Spleen (tissue), 11 donors: Measurements from ENCODE around the gene CEP135. TPM values are rescaled to one million over a fixed set of nuclear protein-coding genes. Genes with fewer than 3 reads are reported as not detected.
"Not testable (repeated sequence)": the region's sequence is repeated elsewhere in the genome, so short reads cannot be mapped to it uniquely, and the experiment has no call there.

ENCODE experiments used
- DNase-seq: peaks from one replicate; pipeline ENCODE4 v3.0.0-alpha.2; 2020
- H3K27ac ChIP-seq, 8 donors: fragments of 200-600 bp; sonication (generic) in 7 of 8; 1 replicate in 4 of 8; 2 replicates in 4 of 8; pipeline versions ENCODE4 v1.5.0 to v1.8.0; 2016 to 2021; ENCODE audit warnings: inconsistent platforms in 4 of 8, mild to moderate bottlenecking in 4 of 8, moderate library complexity in 1 of 8
- H3K27me3 ChIP-seq, 7 donors: fragments of 200-600 bp; sonication (generic) in 6 of 7; replicated peaks in 1 of 7; 1 replicate in 4 of 7; 2 replicates in 3 of 7; pipeline versions ENCODE4 v1.5.0 to v1.8.0; 2016 to 2021; ENCODE audit warnings: inconsistent platforms in 3 of 7, mild to moderate bottlenecking in 1 of 7
- H3K36me3 ChIP-seq, 6 donors: fragments of 200-600 bp; sonication (generic) in 5 of 6; 1 replicate in 4 of 6; 2 replicates in 2 of 6; pipeline versions ENCODE4 v1.5.0 to v1.8.0; 2016 to 2021; ENCODE audit warnings: inconsistent platforms in 2 of 6
- H3K4me1 ChIP-seq, 6 donors: fragments of 200-600 bp; sonication (generic) in 5 of 6; 1 replicate in 3 of 6; 2 replicates in 3 of 6; pipeline versions ENCODE4 v1.5.0 to v1.8.0; 2016 to 2021; ENCODE audit warnings: inconsistent platforms in 3 of 6
- H3K4me3 ChIP-seq, 8 donors: fragments of 200-600 bp; sonication (generic) in 7 of 8; 1 replicate in 4 of 8; 2 replicates in 4 of 8; pipeline versions ENCODE4 v1.5.0 to v1.8.0; 2016 to 2021; ENCODE audit warnings: inconsistent platforms in 4 of 8, mild to moderate bottlenecking in 4 of 8, moderate library complexity in 2 of 8
- H3K9me3 ChIP-seq, 8 donors: fragments of 200-600 bp; sonication (generic) in 7 of 8; 1 replicate in 4 of 8; 2 replicates in 4 of 8; pipeline versions ENCODE4 v1.5.0 to v1.8.0; 2016 to 2021; ENCODE audit warnings: inconsistent platforms in 4 of 8
- POLR2A ChIP-seq, 3 donors: fragments of 450-650 bp; IDR thresholded peaks; one replicate each; pipeline ENCODE4 v1.5.1; 2017; ENCODE audit warnings: antibody characterized with exemption in 3 of 3, mild to moderate bottlenecking in 1 of 3
- POLR2AphosphoS5 ChIP-seq, 3 donors: sonication (generic); formaldehyde crosslinking; IDR thresholded peaks; one replicate each; pipeline ENCODE4 v1.5.1; 2017; ENCODE audit warnings: antibody characterized with exemption in 3 of 3
- WGBS, 5 donors: extraction: QIAGEN DNeasy Blood & Tissue Kit in 3 of 5; methylation state at CpG; one replicate each; pipeline versions ENCODE4 v1.1.5 to v1.1.7; 2013 to 2018; 5-methylcytosine and 5-hydroxymethylcytosine counted together
- intact Hi-C: fragments of 100-400 bp; cut with DNase I; formaldehyde crosslinking; loops from one replicate; pipeline ENCODE4 v1.15.0; 2023; ENCODE audit warnings: low total_unique reads
- polyA plus RNA-seq, 3 donors: library from polyadenylated mRNA; stranded (reverse); fragments of 200-250 nt; gene quantifications; one replicate each; pipeline ENCODE4 v1.2.1, GENCODE V29; 2013
- total RNA-seq, 7 donors: library from RNA; depleted of rRNA in 3 of 7; stranded (reverse); fragments of >200 nt in 3 of 7; fragmentation: NEBNext Ultra II Directional in 4 of 7; extraction: Animal tissue kit (Norgen Biotek cat#: 25700) in 4 of 7; gene quantifications; one replicate each; pipeline versions ENCODE4 v1.1.0 to v1.2.1, GENCODE V29; 2016 to 2021
- TF ChIP-seq, protein P1 (sequence below), 11 experiments: fragments of 200-600 bp in 7 of 11; fragments of 450-650 bp in 4 of 11; sonication (generic) in 4 of 11; IDR thresholded peaks in 8 of 11; conservative IDR thresholded peaks in 3 of 11; 1 replicate in 7 of 11; 2 replicates in 4 of 11; pipeline versions ENCODE4 v1.4.0 to v1.8.0; 2016 to 2021; ENCODE audit warnings: antibody characterized with exemption in 11 of 11, inconsistent platforms in 4 of 11, mild to moderate bottlenecking in 1 of 11
- donor health status: healthy with polysubstance abuse.
- donor health status: DM: no; HTN: no; CAD: no; lungs with moderate emphysema.
- donor health status: DM: no; HTN: no; CAD: no.
- donor health status: Bipolar disorder and iron deficiency.
- donor health status: healthy.
- donor health status: DM: no; HTN: no; CAD: no.
- donor health status: DM: yes; HTN: yes; CAD: no.

Gene CEP135
- total and polyA plus RNA-seq, 10 donors, result 2.7 to 21.5 (median 14.2) TPM

DNA sequence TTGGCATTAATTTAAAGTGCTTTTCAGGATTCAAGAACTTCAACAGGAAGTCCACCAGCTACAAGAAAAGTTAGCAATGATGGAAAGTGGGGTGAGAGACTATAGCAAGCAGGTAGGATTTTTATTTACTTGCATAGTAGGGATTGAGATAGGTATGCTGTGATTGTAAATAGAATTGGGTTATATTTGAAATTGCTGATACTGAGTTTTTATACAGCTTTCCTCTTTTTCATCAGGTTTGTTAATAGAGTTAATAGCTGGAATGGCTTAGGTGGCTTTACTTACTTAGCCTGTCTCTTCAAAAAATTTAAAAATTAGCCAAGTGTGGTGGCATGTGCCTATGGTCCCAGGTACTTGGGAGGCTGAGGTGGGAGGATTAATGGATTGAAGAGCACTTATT lies 10.9 kb downstream of the CEP135 start:
- H3K36me3 ChIP-seq, result peaks cover 0 to 99% (median 46%) of the 10 kb centered on the region in 6 donors

DNA sequence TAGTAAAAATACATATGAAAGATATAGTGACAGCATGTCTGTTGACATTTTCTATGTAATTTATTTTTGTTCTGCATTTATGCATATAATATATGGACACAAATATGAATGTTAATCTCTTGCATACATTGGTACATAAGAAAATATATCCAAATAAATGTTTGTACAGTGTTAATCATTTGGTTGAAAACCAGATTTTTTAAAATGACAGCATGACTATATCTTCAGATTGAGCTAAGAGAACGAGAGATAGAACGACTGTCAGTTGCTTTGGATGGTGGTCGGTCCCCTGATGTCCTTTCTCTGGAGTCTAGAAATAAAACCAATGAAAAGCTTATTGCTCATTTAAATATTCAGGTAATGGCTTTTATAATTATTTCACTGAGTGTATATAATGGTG lies 15.3 kb downstream of the CEP135 start:
- Histone ChIP-seq H3K4me1 (no peaks in the 10 kb centered on the region), H3K9me3 (no peaks in the 10 kb centered on the region), H3K27ac (no peak overlapping the region), H3K27me3 (no peaks in the 10 kb centered on the region), H3K36me3 (peaks cover 0 to 96% (median 31%) of the 10 kb centered on the region in 6 donors), H3K4me3 (no peak overlapping the region)
- intact Hi-C loops, result no loop called here
- DNase-seq, result no peak
- WGBS, 5 donors, result 93 to 99% (median 98%) methylated on average over 3 of the region's 3 CpGs
- TF ChIP-seq POLR2A (IDR thresholded peaks at IDR 0.05) (no peak), POLR2AphosphoS5 (IDR thresholded peaks at IDR 0.05) (no peak)
- TF ChIP-seq, protein P1, sequence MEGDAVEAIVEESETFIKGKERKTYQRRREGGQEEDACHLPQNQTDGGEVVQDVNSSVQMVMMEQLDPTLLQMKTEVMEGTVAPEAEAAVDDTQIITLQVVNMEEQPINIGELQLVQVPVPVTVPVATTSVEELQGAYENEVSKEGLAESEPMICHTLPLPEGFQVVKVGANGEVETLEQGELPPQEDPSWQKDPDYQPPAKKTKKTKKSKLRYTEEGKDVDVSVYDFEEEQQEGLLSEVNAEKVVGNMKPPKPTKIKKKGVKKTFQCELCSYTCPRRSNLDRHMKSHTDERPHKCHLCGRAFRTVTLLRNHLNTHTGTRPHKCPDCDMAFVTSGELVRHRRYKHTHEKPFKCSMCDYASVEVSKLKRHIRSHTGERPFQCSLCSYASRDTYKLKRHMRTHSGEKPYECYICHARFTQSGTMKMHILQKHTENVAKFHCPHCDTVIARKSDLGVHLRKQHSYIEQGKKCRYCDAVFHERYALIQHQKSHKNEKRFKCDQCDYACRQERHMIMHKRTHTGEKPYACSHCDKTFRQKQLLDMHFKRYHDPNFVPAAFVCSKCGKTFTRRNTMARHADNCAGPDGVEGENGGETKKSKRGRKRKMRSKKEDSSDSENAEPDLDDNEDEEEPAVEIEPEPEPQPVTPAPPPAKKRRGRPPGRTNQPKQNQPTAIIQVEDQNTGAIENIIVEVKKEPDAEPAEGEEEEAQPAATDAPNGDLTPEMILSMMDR (IDR thresholded peaks at IDR 0.05 in 8 of 11, conservative IDR thresholded peaks at IDR 0.05 in 3 of 11), result no peak

More for the DNA sequence above, 10.9 kb downstream of the CEP135 start:
- intact Hi-C loops, result no loop called here
- H3K27me3 ChIP-seq, result no peaks in the 10 kb centered on the region
- no peak overlapping the region for H3K27ac ChIP-seq
- H3K4me1 ChIP-seq, result no peaks in the 10 kb centered on the region
- TF ChIP-seq POLR2A (IDR thresholded peaks at IDR 0.05) (no peak), POLR2AphosphoS5 (IDR thresholded peaks at IDR 0.05) (no peak)
- TF ChIP-seq, protein P1 (IDR thresholded peaks at IDR 0.05 in 8 of 11, conservative IDR thresholded peaks at IDR 0.05 in 3 of 11), result no peak
- no peak for DNase-seq
- H3K9me3 ChIP-seq, result no peaks in the 10 kb centered on the region
- H3K4me3 ChIP-seq, result no peak overlapping the region

DNA sequence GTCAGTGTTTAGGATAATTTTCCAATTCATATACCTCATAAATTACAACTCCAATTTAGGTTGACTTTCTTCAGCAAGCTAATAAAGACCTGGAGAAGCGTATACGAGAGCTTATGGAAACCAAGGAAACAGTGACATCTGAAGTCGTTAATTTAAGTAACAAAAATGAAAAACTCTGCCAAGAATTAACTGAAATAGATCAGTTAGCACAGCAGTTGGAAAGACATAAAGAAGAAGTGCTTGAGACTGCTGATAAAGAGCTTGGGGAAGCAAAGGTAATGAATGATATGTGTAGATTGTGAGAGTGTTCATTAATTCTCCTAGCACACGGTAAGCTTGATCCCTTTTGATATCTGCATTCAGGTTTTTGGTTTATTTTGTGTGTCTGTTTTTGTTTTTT lies 16.8 kb downstream of the CEP135 start:
- intact Hi-C loops, result no loop called here
- Histone ChIP-seq H3K9me3 (no peaks in the 10 kb centered on the region), H3K27me3 (no peaks in the 10 kb centered on the region), H3K27ac (no peak overlapping the region), H3K36me3 (peaks cover 0 to 95% (median 28%) of the 10 kb centered on the region in 6 donors), H3K4me3 (no peak overlapping the region), H3K4me1 (no peaks in the 10 kb centered on the region)
- no peak for DNase-seq
- TF ChIP-seq, protein P1 (IDR thresholded peaks at IDR 0.05 in 8 of 11, conservative IDR thresholded peaks at IDR 0.05 in 3 of 11), result no peak
- TF ChIP-seq POLR2A (IDR thresholded peaks at IDR 0.05) (no peak), POLR2AphosphoS5 (IDR thresholded peaks at IDR 0.05) (no peak)
- 57 to 82% (median 71%) methylated on average over 4 of the region's 4 CpGs for WGBS, 5 donors

DNA sequence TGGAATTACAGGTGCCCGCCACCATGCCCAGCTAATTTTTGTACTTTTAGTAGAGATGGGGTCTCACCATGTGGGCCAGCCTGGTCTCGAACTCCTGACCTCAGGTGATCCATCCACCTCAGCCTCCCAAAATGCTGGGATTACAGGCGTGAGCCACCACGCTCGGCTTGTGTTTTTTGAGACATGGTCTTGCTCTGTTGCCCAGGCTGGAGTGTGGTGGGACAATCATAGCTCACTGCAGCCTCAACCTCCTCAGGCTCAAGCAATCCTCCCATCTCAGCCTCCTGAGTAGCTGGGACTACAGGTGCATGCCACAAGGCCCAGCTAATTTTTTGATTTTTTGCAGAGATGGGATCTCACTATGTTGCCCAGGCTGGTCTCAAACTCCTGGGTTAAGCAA lies 17.6 kb downstream of the CEP135 start:
- H3K4me1 ChIP-seq, DNase-seq, intact Hi-C loops, H3K9me3 ChIP-seq, H3K4me3 ChIP-seq, H3K27me3 ChIP-seq, H3K27ac ChIP-seq: not testable (repeated sequence)
- WGBS, 5 donors, result 95 to 100% (median 99%) methylated on average over 5 of the region's 5 CpGs
- peaks cover 0 to 94% (median 26%) of the 10 kb centered on the region in 6 donors for H3K36me3 ChIP-seq

DNA sequence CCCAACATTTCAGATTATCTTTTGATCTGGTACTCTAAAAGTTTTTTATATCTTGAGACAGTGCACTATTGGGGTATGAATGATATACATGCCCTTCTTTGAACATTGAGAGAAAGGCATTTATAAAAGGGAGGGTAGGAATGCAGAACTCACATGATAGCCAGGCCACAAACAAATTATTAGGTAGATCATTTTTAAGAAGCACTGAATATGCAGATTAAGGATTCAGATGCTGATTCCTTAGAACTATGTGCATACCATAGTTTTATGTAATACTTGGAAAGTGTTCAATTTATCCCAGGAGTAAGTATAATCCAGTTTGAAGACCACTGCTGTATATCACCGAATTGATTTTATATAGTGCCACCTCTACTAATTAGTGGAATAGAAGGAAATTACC lies 18.6 kb downstream of the CEP135 start:
- intact Hi-C loops, result no loop called here
- no peaks in the 10 kb centered on the region for H3K9me3 ChIP-seq
- WGBS, 5 donors, result 90 to 100% (median 98%) methylated on average over 1 of the region's 1 CpG
- H3K4me3 ChIP-seq, result no peak overlapping the region
- DNase-seq, result no peak
- no peak overlapping the region for H3K27ac ChIP-seq
- peaks cover 0 to 94% (median 24%) of the 10 kb centered on the region in 6 donors for H3K36me3 ChIP-seq
- H3K4me1 ChIP-seq, result no peaks in the 10 kb centered on the region
- TF ChIP-seq, protein P1 (IDR thresholded peaks at IDR 0.05 in 8 of 11, conservative IDR thresholded peaks at IDR 0.05 in 3 of 11), result no peak
- TF ChIP-seq POLR2AphosphoS5 (IDR thresholded peaks at IDR 0.05) (no peak), POLR2A (IDR thresholded peaks at IDR 0.05) (no peak)
- H3K27me3 ChIP-seq, result no peaks in the 10 kb centered on the region
